OCI-LY7 (cell line): ENCODE results near the gene GATA5. TPM values are rescaled to one million over a fixed set of nuclear protein-coding genes. Genes with fewer than 3 reads are reported as not detected.
"Not testable (repeated sequence)": the region's sequence is repeated elsewhere in the genome, so short reads cannot be mapped to it uniquely, and the experiment has no call there.

Experiments
- BruUV-seq: library from RNA; stranded (reverse); fragments of 400-500 nt; replicated peaks from 2 replicates; lab custom pipeline; 2021; lab: Mats Ljungman, UMichigan
- CTCF ChIA-PET: fragments of 300-600 bp; sonication (Branson Sonifier 250); formaldehyde crosslinking; loops from one replicate; lab custom pipeline; 2022; ENCODE audit warnings: antibody characterized with exemption; ENCODE audit not compliant: unreplicated experiment; lab: Charles Lee
- POLR2A ChIA-PET: fragments of 300-600 bp; sonication (Branson Sonifier 250); formaldehyde crosslinking; loops from one replicate; lab custom pipeline; 2022; ENCODE audit warnings: antibody characterized with exemption; lab: Charles Lee
- DNase-seq: peaks from one replicate; pipeline ENCODE4 v3.0.0-alpha.2; 2015; ENCODE audit warnings: low spot score
- H2AFZ ChIP-seq: fragments of 200-600 bp; sonication (generic), shearing (Covaris generic); 2 replicates; pipeline ENCODE4 v1.6.1; 2014; ENCODE audit warnings: mild to moderate bottlenecking, antibody characterized with exemption, low read length, moderate library complexity
- H3K27ac ChIP-seq: fragments of 200-600 bp; sonication (generic); 2 replicates; pipeline ENCODE4 v1.5.1; 2014; ENCODE audit warnings: mixed run types, low read depth, mild to moderate bottlenecking, moderate library complexity, low read length, inconsistent platforms; ENCODE audit not compliant: poor library complexity, severe bottlenecking
- H3K36me3 ChIP-seq: fragments of 200-600 bp; sonication (generic); 2 replicates; pipeline ENCODE4 v1.6.1; 2014; ENCODE audit warnings: mild to moderate bottlenecking, antibody characterized with exemption, low read length, moderate library complexity, mixed read lengths; ENCODE audit not compliant: insufficient read depth
- H3K4me1 ChIP-seq: fragments of 200-600 bp; sonication (generic); 2 replicates; pipeline ENCODE4 v1.5.1; 2014; ENCODE audit warnings: mild to moderate bottlenecking, low read length; ENCODE audit not compliant: insufficient read depth, poor library complexity, severe bottlenecking
- H3K4me2 ChIP-seq: fragments of 200-600 bp; sonication (generic); 2 replicates; pipeline ENCODE4 v1.6.1; 2014; ENCODE audit warnings: mild to moderate bottlenecking, low read length
- H3K4me3 ChIP-seq: fragments of 200-600 bp; sonication (generic); 2 replicates; pipeline ENCODE4 v1.5.1; 2014; ENCODE audit warnings: mild to moderate bottlenecking, low read depth, low read length; ENCODE audit not compliant: poor library complexity, severe bottlenecking
- H3K79me2 ChIP-seq: fragments of 200-600 bp; sonication (generic); 2 replicates; pipeline ENCODE4 v1.6.1; 2016; ENCODE audit warnings: low read depth, mild to moderate bottlenecking, low read length, moderate library complexity, mixed read lengths; ENCODE audit not compliant: insufficient read depth
- H3K9me2 ChIP-seq: fragments of 200-600 bp; sonication (generic); 2 replicates; pipeline ENCODE4 v1.6.1; 2016; ENCODE audit warnings: mild to moderate bottlenecking, low read length, mixed read lengths; ENCODE audit not compliant: insufficient read depth
- H3K9me3 ChIP-seq: fragments of 200-600 bp; sonication (generic); 2 replicates; pipeline ENCODE4 v1.6.1; 2014; ENCODE audit warnings: mild to moderate bottlenecking, mixed run types, low read length, mixed read lengths
- H4K20me1 ChIP-seq: fragments of 200-600 bp; sonication (generic); 2 replicates; pipeline ENCODE4 v1.6.1; 2014; ENCODE audit warnings: mild to moderate bottlenecking, antibody characterized with exemption, low read length, moderate library complexity, mixed read lengths; ENCODE audit not compliant: insufficient read depth
- EZH2phosphoT487 ChIP-seq: fragments of 200-600 bp; sonication (generic); IDR thresholded peaks from 2 replicates; pipeline ENCODE4 v1.6.1; 2018; ENCODE audit warnings: low read depth, borderline replicate concordance, mild to moderate bottlenecking, mixed run types, antibody characterized with exemption, low read length, moderate library complexity, mixed read lengths
- intact Hi-C: fragments of 100-400 bp; cut with micrococcal nuclease; formaldehyde crosslinking; loops from one replicate; pipeline ENCODE4 v1.10.0; 2022; ENCODE audit not compliant: unreplicated experiment
- total RNA-seq, 2 experiments: library from RNA; depleted of rRNA in 1 of 2; stranded (reverse); fragments of >200 nt in 1 of 2; shearing (Covaris generic) in 1 of 2; gene quantifications; 2 replicates each; pipeline ENCODE4 v1.2.3, GENCODE V29; 2014 to 2022
- TF ChIP-seq, protein P1 (sequence below): fragments of 200-600 bp; sonication (generic); conservative IDR thresholded peaks from 2 replicates; pipeline ENCODE4 v1.5.1; 2014; ENCODE audit warnings: mild to moderate bottlenecking, antibody characterized with exemption, low read length, moderate library complexity, mixed read lengths

Gene GATA5
- total RNA-seq, 2 experiments from 2014 or later = not detected

DNA sequence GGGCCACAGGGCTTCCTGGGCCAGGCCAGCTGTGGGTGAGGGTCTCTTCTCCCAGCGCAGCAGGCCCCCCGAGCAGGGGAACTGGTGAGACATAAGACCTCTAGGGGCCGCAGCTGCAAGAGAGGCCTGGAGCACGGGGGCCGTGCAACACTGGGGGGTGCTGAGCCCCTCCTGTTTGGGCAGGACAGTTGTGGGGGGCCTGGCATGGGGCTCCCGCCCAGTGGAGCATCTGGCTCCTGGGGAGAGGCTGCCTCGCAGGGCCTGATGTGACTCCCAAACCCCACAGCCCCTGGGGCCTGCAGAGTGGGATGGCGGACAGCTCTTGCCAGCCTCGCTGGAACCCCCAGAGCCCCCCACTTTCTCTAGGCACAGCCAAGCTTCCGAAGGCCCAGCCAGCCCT is 16.9 kb upstream of the GATA5 start:
- no peak overlapping the region for H3K4me3 ChIP-seq

DNA sequence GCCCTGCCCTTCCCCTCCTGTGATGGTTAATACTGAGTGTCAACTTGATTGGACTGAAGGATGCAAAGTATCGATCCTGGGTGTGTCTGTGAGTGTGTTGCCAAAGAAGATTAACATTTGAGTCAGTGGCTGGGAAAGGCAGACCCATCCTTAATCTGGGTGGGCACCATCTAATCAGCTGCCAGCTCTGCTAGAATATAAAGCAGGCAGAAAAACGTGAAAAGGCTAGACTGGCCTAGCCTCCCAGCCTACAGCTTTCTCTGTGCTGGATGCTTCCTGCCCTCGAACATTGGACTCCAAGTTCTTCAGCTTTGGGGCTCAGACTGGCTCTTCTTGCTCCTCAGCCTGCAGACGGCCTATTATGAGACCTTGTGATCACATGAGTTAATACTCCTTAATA is 15.0 kb upstream of the GATA5 start:
- POLR2A ChIA-PET, CTCF ChIA-PET: not testable (repeated sequence)

More for the DNA sequence above, 16.9 kb upstream of the GATA5 start:
- no peak for DNase-seq
- Histone ChIP-seq H4K20me1 (no peaks in the 10 kb centered on the region), H3K9me2 (no peaks in the 10 kb centered on the region), H3K79me2 (no peaks in the 10 kb centered on the region), H3K36me3 (no peaks in the 10 kb centered on the region), H3K27ac (no peak overlapping the region), H3K4me2 (no peak overlapping the region), H3K4me1 (peaks cover 37% of the 10 kb centered on the region), H2AFZ (no peak overlapping the region), H3K9me3 (no peaks in the 10 kb centered on the region)
- POLR2A ChIA-PET = no interaction called here
- TF ChIP-seq, protein P1, sequence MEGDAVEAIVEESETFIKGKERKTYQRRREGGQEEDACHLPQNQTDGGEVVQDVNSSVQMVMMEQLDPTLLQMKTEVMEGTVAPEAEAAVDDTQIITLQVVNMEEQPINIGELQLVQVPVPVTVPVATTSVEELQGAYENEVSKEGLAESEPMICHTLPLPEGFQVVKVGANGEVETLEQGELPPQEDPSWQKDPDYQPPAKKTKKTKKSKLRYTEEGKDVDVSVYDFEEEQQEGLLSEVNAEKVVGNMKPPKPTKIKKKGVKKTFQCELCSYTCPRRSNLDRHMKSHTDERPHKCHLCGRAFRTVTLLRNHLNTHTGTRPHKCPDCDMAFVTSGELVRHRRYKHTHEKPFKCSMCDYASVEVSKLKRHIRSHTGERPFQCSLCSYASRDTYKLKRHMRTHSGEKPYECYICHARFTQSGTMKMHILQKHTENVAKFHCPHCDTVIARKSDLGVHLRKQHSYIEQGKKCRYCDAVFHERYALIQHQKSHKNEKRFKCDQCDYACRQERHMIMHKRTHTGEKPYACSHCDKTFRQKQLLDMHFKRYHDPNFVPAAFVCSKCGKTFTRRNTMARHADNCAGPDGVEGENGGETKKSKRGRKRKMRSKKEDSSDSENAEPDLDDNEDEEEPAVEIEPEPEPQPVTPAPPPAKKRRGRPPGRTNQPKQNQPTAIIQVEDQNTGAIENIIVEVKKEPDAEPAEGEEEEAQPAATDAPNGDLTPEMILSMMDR = no peak
- TF ChIP-seq EZH2phosphoT487 = no peak
- CTCF ChIA-PET = no interaction called here
- intact Hi-C loops = no loop called here
- BruUV-seq = no TSS peak

DNA sequence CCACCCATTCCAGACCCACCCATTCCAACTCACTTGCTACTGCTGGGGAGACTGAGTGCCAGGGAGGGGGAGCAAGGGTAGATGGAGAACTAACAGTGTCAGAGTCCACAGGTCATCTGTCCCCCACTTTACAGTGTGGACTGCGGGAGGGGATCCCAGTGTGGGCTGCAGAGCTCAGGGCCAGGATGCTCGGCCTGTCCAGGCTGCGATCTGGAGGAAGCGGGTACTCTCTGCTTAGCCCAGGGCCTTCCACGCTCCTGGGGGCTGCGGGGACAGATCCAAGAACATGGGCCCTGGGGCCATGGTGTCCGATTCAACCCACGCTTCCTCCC is 14.1 kb upstream of the GATA5 start:
- TF ChIP-seq EZH2phosphoT487 = no peak
- TF ChIP-seq, protein P1 = no peak
- Histone ChIP-seq H3K36me3 (no peaks in the 10 kb centered on the region), H3K4me3 (no peak overlapping the region), H3K79me2 (no peaks in the 10 kb centered on the region), H3K27ac (no peak overlapping the region), H3K4me1 (peaks cover 15% of the 10 kb centered on the region), H3K9me2 (no peaks in the 10 kb centered on the region), H3K4me2 (no peak overlapping the region), H3K9me3 (no peaks in the 10 kb centered on the region), H4K20me1 (no peaks in the 10 kb centered on the region), H2AFZ (no peak overlapping the region)
- intact Hi-C loops = no loop called here
- BruUV-seq = no TSS peak
- DNase-seq = no peak
- ChIA-PET POLR2A (no interaction called here), CTCF (no interaction called here)

More for the DNA sequence above, 15.0 kb upstream of the GATA5 start:
- H3K9me2 ChIP-seq, H3K36me3 ChIP-seq, DNase-seq, H4K20me1 ChIP-seq, H2AFZ ChIP-seq, H3K4me3 ChIP-seq, H3K9me3 ChIP-seq, H3K79me2 ChIP-seq, intact Hi-C loops, BruUV-seq, H3K27ac ChIP-seq, H3K4me2 ChIP-seq: not testable (repeated sequence)
- H3K4me1 ChIP-seq = peaks cover 24% of the 10 kb centered on the region
